SK-N-SH (cell line): ENCODE data around the gene CERS1. TPM values are rescaled to one million over a fixed set of nuclear protein-coding genes. Genes with fewer than 3 reads are reported as not detected.

Experiments
- CTCF ChIA-PET: fragments of 300-600, 350-600 bp; formaldehyde crosslinking; extraction: SDS; loops from one replicate; lab custom pipeline; 2021; lab: Yijun Ruan, JAX
- POLR2A ChIA-PET: fragments of 350-600 bp; sonication (Branson Sonifier 250); formaldehyde crosslinking; extraction: SDS; loops from one replicate; lab custom pipeline; 2020; ENCODE audit warnings: antibody characterized with exemption, inconsistent platforms; lab: Yijun Ruan, JAX
- DNase-seq: peaks from one replicate; pipeline ENCODE4 v3.0.0; 2012
- H2AFZ ChIP-seq: fragments of 200-600 bp; sonication (generic); 2 replicates; pipeline ENCODE4 v1.8.1; 2016; ENCODE audit warnings: antibody characterized with exemption, mild to moderate bottlenecking, low read depth
- H3F3A ChIP-seq: fragments of 200-600 bp; sonication (generic); replicated peaks from 2 replicates; pipeline ENCODE3; 2016; ENCODE audit warnings: antibody characterized with exemption, mild to moderate bottlenecking; ENCODE audit not compliant: insufficient read depth
- H3K27ac ChIP-seq, 2 experiments: fragments of 200-500 bp in 1 of 2; fragments of 200-600 bp in 1 of 2; sonication (Bioruptor generic) in 1 of 2; sonication (generic), shearing (Covaris generic) in 1 of 2; 2 replicates each; pipeline versions ENCODE4 v1.5.1 to v1.6.1; 2014 to 2016; ENCODE audit warnings: low read depth in 2 of 2, inconsistent platforms in 1 of 2, low read length in 1 of 2, mild to moderate bottlenecking in 1 of 2, mixed read lengths in 1 of 2
- H3K27me3 ChIP-seq: fragments of 200-600 bp; sonication (generic), shearing (Covaris generic); 2 replicates; pipeline ENCODE4 v1.6.1; 2016; ENCODE audit warnings: mixed run types; ENCODE audit not compliant: insufficient read depth
- H3K36me3 ChIP-seq, 2 experiments: fragments of 200-500 bp in 1 of 2; fragments of 200-600 bp in 1 of 2; sonication (Bioruptor generic) in 1 of 2; sonication (generic) in 1 of 2; replicated peaks in 1 of 2; 2 replicates each; pipeline versions ENCODE3 to v1.5.1; 2014 to 2016; ENCODE audit warnings: low read length in 1 of 2, mild to moderate bottlenecking in 1 of 2; ENCODE audit not compliant: insufficient read depth in 2 of 2, control insufficient read depth in 1 of 2
- H3K4me1 ChIP-seq, 2 experiments: fragments of 200-500 bp in 1 of 2; fragments of 200-600 bp in 1 of 2; sonication (Bioruptor generic) in 1 of 2; sonication (generic), shearing (Covaris generic) in 1 of 2; 2 replicates each; pipeline versions ENCODE4 v1.5.1 to v1.6.1; 2014 to 2016; ENCODE audit warnings: low read depth in 1 of 2, low read length in 1 of 2, mixed run types in 1 of 2; ENCODE audit not compliant: insufficient read depth in 2 of 2, control insufficient read depth in 1 of 2
- H3K4me2 ChIP-seq: fragments of 200-600 bp; sonication (generic), shearing (Covaris generic); 2 replicates; pipeline ENCODE4 v1.6.1; 2017; ENCODE audit warnings: mixed run types
- H3K4me3 ChIP-seq, 2 experiments: fragments of 200-500 bp in 1 of 2; fragments of 200-600 bp in 1 of 2; sonication (Bioruptor generic) in 1 of 2; sonication (generic), shearing (Covaris generic) in 1 of 2; 2 replicates each; pipeline versions ENCODE4 v1.5.1 to v1.8.1; 2014 to 2016; ENCODE audit warnings: low read depth in 2 of 2, inconsistent platforms in 1 of 2, low read length in 1 of 2, mild to moderate bottlenecking in 1 of 2, mixed read lengths in 1 of 2, moderate library complexity in 1 of 2
- H3K79me2 ChIP-seq: fragments of 200-600 bp; sonication (generic); 2 replicates; pipeline ENCODE4 v1.8.1; 2017; ENCODE audit warnings: mild to moderate bottlenecking; ENCODE audit not compliant: insufficient read depth
- H3K9ac ChIP-seq: fragments of 200-600 bp; sonication (generic); 2 replicates; pipeline ENCODE4 v1.6.1; 2017; ENCODE audit warnings: mixed run types
- H3K9me2 ChIP-seq: fragments of 200-600 bp; sonication (generic); 2 replicates; pipeline ENCODE4 v1.6.1; 2017; ENCODE audit warnings: mixed run types
- H3K9me3 ChIP-seq: fragments of 200-600 bp; sonication (generic); 2 replicates; pipeline ENCODE4 v1.6.1; 2017; ENCODE audit warnings: mixed run types, mild to moderate bottlenecking, moderate library complexity
- H4K20me1 ChIP-seq: fragments of 200-600 bp; sonication (generic); 2 replicates; pipeline ENCODE4 v1.6.1; 2017; ENCODE audit warnings: mild to moderate bottlenecking, mixed run types; ENCODE audit not compliant: insufficient read depth
- GABPA ChIP-seq: IDR thresholded peaks from 2 replicates; pipeline ENCODE4 v1.4.0; 2012; ENCODE audit warnings: low read depth, mild to moderate bottlenecking
- GATA2 ChIP-seq: sonication (generic); formaldehyde crosslinking; IDR thresholded peaks from 2 replicates; pipeline ENCODE4 v1.5.0; 2020; ENCODE audit warnings: mild to moderate bottlenecking, missing genetic modification reagents
- MAX ChIP-seq: IDR thresholded peaks from 2 replicates; pipeline ENCODE4 v1.4.0; 2012; ENCODE audit warnings: low read depth
- NFIC ChIP-seq: IDR thresholded peaks from 2 replicates; pipeline ENCODE4 v1.4.0; 2012; ENCODE audit warnings: borderline replicate concordance
- POLR2AphosphoS5 ChIP-seq: IDR thresholded peaks from 2 replicates; pipeline ENCODE4 v1.6.1; 2012; ENCODE audit warnings: low read depth, low read length
- REST ChIP-seq: IDR thresholded peaks from 2 replicates; pipeline ENCODE4 v1.6.1; 2012; ENCODE audit warnings: mild to moderate bottlenecking, low read depth, low read length, moderate library complexity
- RXRA ChIP-seq: IDR thresholded peaks from 2 replicates; pipeline ENCODE4 v1.4.0; 2012; ENCODE audit warnings: low read depth, mild to moderate bottlenecking, borderline replicate concordance
- SIN3A ChIP-seq: IDR thresholded peaks from 2 replicates; pipeline ENCODE4 v1.6.1; 2012; ENCODE audit warnings: low read depth, mild to moderate bottlenecking, low read length, moderate library complexity, borderline replicate concordance
- USF1 ChIP-seq: IDR thresholded peaks from 2 replicates; pipeline ENCODE4 v1.4.0; 2012; ENCODE audit warnings: low read depth, borderline replicate concordance
- YY1 ChIP-seq: IDR thresholded peaks from 2 replicates; pipeline ENCODE4 v1.4.0; 2012; ENCODE audit warnings: low read depth, mild to moderate bottlenecking
- WGBS: methylation state at CpG from one replicate; pipeline ENCODE4 v1.1.6; 2017; ENCODE audit warnings: low lambda C conversion rate; 5-methylcytosine and 5-hydroxymethylcytosine counted together
- polyA plus RNA-seq, 3 experiments: library from polyadenylated mRNA; depleted of rRNA; stranded (reverse); fragments of >200 nt; gene quantifications; 2 replicates each; pipeline ENCODE4 v1.2.3, GENCODE V29; 2012

CERS1 gene
- polyA plus RNA-seq, 1 of the 3 experiments (the other 2 are of a cell fraction) = 7.3 TPM

- TF ChIP-seq USF1 = no peak
Observed at GRCh38 chr19:18886972-18887371, 9.0 kb downstream of the CERS1 start (continued).

- Histone ChIP-seq H3K4me1 (no peaks in the 10 kb centered on the region), H3K27ac (no peak overlapping the region), H3K9ac (no peak overlapping the region), H3K4me3 (no peak overlapping the region), H3F3A (no peaks in the 10 kb centered on the region), H3K4me2 (no peak overlapping the region), H3K79me2 (no peaks in the 10 kb centered on the region), H4K20me1 (no peaks in the 10 kb centered on the region), H2AFZ (no peak overlapping the region), H3K36me3 (no peaks in the 10 kb centered on the region), H3K27me3 (no peaks in the 10 kb centered on the region), H3K9me2 (no peaks in the 10 kb centered on the region), H3K9me3 (no peaks in the 10 kb centered on the region)
- DNase-seq = no peak
- TF ChIP-seq NFIC (no peak), RXRA (no peak), GATA2 (CRISPR knock-in tag) (no peak), SIN3A (no peak), REST (no peak), GABPA (no peak), MAX (no peak), POLR2AphosphoS5 (no peak), YY1 (no peak)
- ChIA-PET POLR2A (interaction anchor here (0.6 to 0.8 kb wide), 2 partner anchors 11 to 235 kb away, joined by 3 read pairs; no protein-coding TSS in a partner anchor), CTCF (interaction anchor here (5.0 kb wide), 1 partner anchor 11 kb away, joined by 23 read pairs; the partner anchor contains the start of gene CERS1)
- WGBS = 90% methylated on average over 22 of the region's 30 CpGs
Observed at GRCh38 chr19:18883526-18884304, 12.2 kb downstream of the CERS1 start.
